T-cell (primary cell): ENCODE data around the gene CUX1. TPM values are rescaled to one million over a fixed set of nuclear protein-coding genes. Genes with fewer than 3 reads are reported as not detected.
A peak's percentile ranks its signal among the peaks of the same experiment; 100 is the strongest.

Experiments used
- ATAC-seq, 4 experiments: fragments of 200-7000 bp in 3 of 4; fragments of 150-1000 bp in 1 of 4; cut with Tn5 transposase; replicated peaks in 1 of 4; 1 replicate in 3 of 4; 2 replicates in 1 of 4; pipeline ENCODE4 v1.10.0; 2021; ENCODE audit warnings: moderate library complexity in 3 of 4, mild to moderate bottlenecking in 2 of 4, moderate number of reproducible peaks in 1 of 4
- CTCF ChIA-PET, 2 donors: fragments of 300-600 bp; sonication (Branson Sonifier 250); formaldehyde crosslinking; loops; one replicate each; lab custom pipeline; 2022; ENCODE audit warnings: antibody characterized with exemption in 2 of 2; lab: Charles Lee
- POLR2A ChIA-PET, 2 donors: fragments of 300-600 bp; sonication (Branson Sonifier 250); formaldehyde crosslinking; loops; one replicate each; lab custom pipeline; 2022; ENCODE audit warnings: antibody characterized with exemption in 2 of 2; lab: Charles Lee
- DNase-seq, 35 experiments: peaks; one replicate each; pipeline versions ENCODE4 v3.0.0 to v3.0.0-alpha.2; 2013 to 2023
- H3K27ac ChIP-seq: one replicate; pipeline ENCODE4 v1.5.1; 2013; ENCODE audit warnings: low read length
- H3K27me3 ChIP-seq, 2 experiments: replicated peaks in 1 of 2; 1 replicate in 1 of 2; 2 replicates in 1 of 2; pipeline versions ENCODE4 v1.6.1 to v1.7.0; 2013; ENCODE audit warnings: low read length in 1 of 2, mixed read lengths in 1 of 2; ENCODE audit not compliant: control insufficient read depth in 2 of 2, insufficient read depth in 2 of 2; ENCODE audit errors: extremely low read depth in 1 of 2
- H3K36me3 ChIP-seq, 2 donors: 1 replicate in 1 of 2; 2 replicates in 1 of 2; pipeline versions ENCODE4 v1.6.1 to v1.7.0; 2013; ENCODE audit warnings: low read length in 1 of 2; ENCODE audit not compliant: control insufficient read depth in 2 of 2, insufficient read depth in 1 of 2; ENCODE audit errors: extremely low read depth in 1 of 2
- H3K4me1 ChIP-seq, 2 experiments: 1 replicate in 1 of 2; 2 replicates in 1 of 2; pipeline versions ENCODE4 v1.6.1 to v1.7.0; 2013; ENCODE audit warnings: low read length in 2 of 2, mixed read lengths in 1 of 2; ENCODE audit not compliant: insufficient read depth in 2 of 2, control insufficient read depth in 1 of 2; ENCODE audit errors: extremely low read depth in 1 of 2
- H3K4me3 ChIP-seq, 2 donors: 1 replicate in 1 of 2; 2 replicates in 1 of 2; pipeline versions ENCODE4 v1.5.1 to v1.7.0; 2013; ENCODE audit warnings: mild to moderate bottlenecking in 2 of 2, low read length in 1 of 2, moderate library complexity in 1 of 2; ENCODE audit not compliant: control insufficient read depth in 1 of 2; ENCODE audit errors: extremely low read depth in 1 of 2
- H3K9me3 ChIP-seq: 2 replicates; pipeline ENCODE4 v1.7.0; 2013
- H3K27ac Mint-ChIP-seq, 2 donors: one replicate each; pipeline ENCODE4 v1.8.0; 2020 to 2021; ENCODE audit warnings: mild to moderate bottlenecking in 2 of 2, mixed read lengths in 2 of 2
- H3K27me3 Mint-ChIP-seq, 2 donors: one replicate each; pipeline ENCODE4 v1.8.0; 2021 to 2022; ENCODE audit warnings: mixed read lengths in 2 of 2
- H3K36me3 Mint-ChIP-seq: one replicate; pipeline ENCODE4 v1.8.0; 2021; ENCODE audit warnings: mixed read lengths
- H3K4me1 Mint-ChIP-seq, 3 donors: one replicate each; pipeline ENCODE4 v1.8.0; 2020 to 2022; ENCODE audit warnings: mixed read lengths in 3 of 3, mild to moderate bottlenecking in 1 of 3
- H3K4me3 Mint-ChIP-seq, 3 donors: one replicate each; pipeline ENCODE4 v1.8.0; 2020 to 2022; ENCODE audit warnings: mild to moderate bottlenecking in 3 of 3, mixed read lengths in 3 of 3, moderate library complexity in 3 of 3
- H3K9me3 Mint-ChIP-seq, 3 donors: one replicate each; pipeline ENCODE4 v1.8.0; 2020 to 2022; ENCODE audit warnings: mixed read lengths in 3 of 3
- WGBS: methylation state at CpG from one replicate; pipeline ENCODE4 v1.1.5; 2013; ENCODE audit warnings: missing lambda C conversion rate; ENCODE audit not compliant: insufficient coverage; 5-methylcytosine and 5-hydroxymethylcytosine counted together
- total RNA-seq, 35 experiments: library from RNA in 6 of 35; stranded (reverse) in 6 of 35; fragments of 120-200 nt in 1 of 35; gene quantifications; one replicate each; pipeline versions ENCODE4 v1.2.1 to v1.2.4 and lab custom pipeline; 2013 to 2026

Gene CUX1
- total RNA-seq, 5 donors from 2014 or later (not counting 1 experiment from before 2014, with no cell fraction given): 36.9 to 50.2 (median 42.8) TPM

GRCh38 chr7:102268635-102269034 lies 451.2 kb downstream of the CUX1 start:
- no peak overlapping the region for H3K4me3 Mint-ChIP-seq
- ChIA-PET POLR2A (no interaction called here), CTCF (interaction anchor here in 1 of 2 donors (0.7 kb wide), 1 partner anchor 621 kb away, joined by 3 read pairs; no protein-coding TSS in a partner anchor)
- DNase-seq: no peak
- H3K9me3 ChIP-seq: no peaks in the 10 kb centered on the region
- H3K4me3 ChIP-seq: no peak overlapping the region
- ATAC-seq: no peak
- H3K27me3 ChIP-seq: peaks cover 0 to 7% of the 10 kb centered on the region in 2 experiments
- no peak overlapping the region for H3K27ac ChIP-seq
- no peaks in the 10 kb centered on the region for H3K36me3 ChIP-seq
- peaks cover 0 to 5% of the 10 kb centered on the region in 2 experiments for H3K4me1 ChIP-seq
- H3K27ac Mint-ChIP-seq: no peak overlapping the region
- no peaks in the 10 kb centered on the region for H3K36me3 Mint-ChIP-seq
- peaks cover 0 to 3% (median 0%) of the 10 kb centered on the region in 3 donors for H3K4me1 Mint-ChIP-seq
- no peaks in the 10 kb centered on the region for H3K27me3 Mint-ChIP-seq
- 89% methylated on average over 3 of the region's 10 CpGs for WGBS
- H3K9me3 Mint-ChIP-seq: no peaks in the 10 kb centered on the region

GRCh38 chr7:102270178-102270887 lies 452.9 kb downstream of the CUX1 start:
- no peaks in the 10 kb centered on the region for H3K36me3 Mint-ChIP-seq
- WGBS: 78% methylated on average over 10 of the region's 13 CpGs
- no peak overlapping the region for H3K27ac Mint-ChIP-seq
- H3K9me3 Mint-ChIP-seq: no peaks in the 10 kb centered on the region
- ChIA-PET POLR2A (no interaction called here), CTCF (interaction anchor here in 1 of 2 donors (2.2 to 3.7 kb wide), 2 partner anchors 667 to 727 kb away, joined by 13 to 20 read pairs; no protein-coding TSS in a partner anchor)
- H3K36me3 ChIP-seq: no peaks in the 10 kb centered on the region
- H3K4me3 Mint-ChIP-seq: no peak overlapping the region
- H3K27me3 Mint-ChIP-seq: no peaks in the 10 kb centered on the region
- no peak for DNase-seq
- ATAC-seq: no peak
- H3K27me3 ChIP-seq: peaks cover 0 to 5% of the 10 kb centered on the region in 2 experiments
- H3K4me1 ChIP-seq: peaks cover 0 to 5% of the 10 kb centered on the region in 2 experiments
- H3K4me3 ChIP-seq: no peak overlapping the region
- no peaks in the 10 kb centered on the region for H3K9me3 ChIP-seq
- H3K4me1 Mint-ChIP-seq: peaks cover 0 to 3% (median 0%) of the 10 kb centered on the region in 3 donors
- H3K27ac ChIP-seq: no peak overlapping the region

GRCh38 chr7:102271158-102271798 lies 453.9 kb downstream of the CUX1 start:
- H3K27ac ChIP-seq: no peak overlapping the region
- POLR2A ChIA-PET: interaction anchor here in 1 of 2 donors (0.6 kb wide), 1 partner anchor 65 kb away, joined by 8 read pairs; no protein-coding TSS in a partner anchor
- ATAC-seq (no peak), DNase-seq (no peak)
- H3K9me3 ChIP-seq: no peaks in the 10 kb centered on the region
- no peak overlapping the region for H3K27ac Mint-ChIP-seq
- H3K36me3 ChIP-seq: no peaks in the 10 kb centered on the region
- H3K27me3 Mint-ChIP-seq: no peaks in the 10 kb centered on the region
- H3K4me1 Mint-ChIP-seq: peaks cover 0 to 3% (median 0%) of the 10 kb centered on the region in 3 donors
- H3K4me3 Mint-ChIP-seq: no peak overlapping the region
- no peak overlapping the region for H3K4me3 ChIP-seq
- 90% methylated on average over 10 of the region's 10 CpGs for WGBS
- no peaks in the 10 kb centered on the region for H3K9me3 Mint-ChIP-seq
- CTCF ChIA-PET: interaction anchor here (1.0 to 3.7 kb wide), 3 partner anchors 668 to 728 kb away, joined by 3 to 20 read pairs (median 13); no protein-coding TSS in a partner anchor
- peaks cover 0 to 3% of the 10 kb centered on the region in 2 experiments for H3K27me3 ChIP-seq
- no peaks in the 10 kb centered on the region for H3K36me3 Mint-ChIP-seq
- peaks cover 0 to 5% of the 10 kb centered on the region in 2 experiments for H3K4me1 ChIP-seq

GRCh38 chr7:102272075-102272916 lies 454.9 kb downstream of the CUX1 start:
- peaks cover 0 to 5% of the 10 kb centered on the region in 2 experiments for H3K4me1 ChIP-seq
- H3K27ac Mint-ChIP-seq: no peak overlapping the region
- H3K36me3 ChIP-seq: no peaks in the 10 kb centered on the region
- CTCF ChIA-PET: interaction anchor here (0.6 to 3.7 kb wide), 5 partner anchors 9 to 729 kb away, joined by 3 to 20 read pairs (median 5); no protein-coding TSS in a partner anchor
- ATAC-seq: peak; percentile 71 to 82 (median 78)
- 44% methylated on average over 17 of the region's 21 CpGs for WGBS
- DNase-seq: peak in 34 of 35 experiments; percentile 15 to 82 (median 66)
- peaks cover 0 to 3% (median 0%) of the 10 kb centered on the region in 3 donors for H3K4me1 Mint-ChIP-seq
- H3K4me3 Mint-ChIP-seq: no peak overlapping the region
- no peaks in the 10 kb centered on the region for H3K36me3 Mint-ChIP-seq
- H3K27ac ChIP-seq: no peak overlapping the region
- no peaks in the 10 kb centered on the region for H3K27me3 Mint-ChIP-seq
- H3K4me3 ChIP-seq: no peak overlapping the region
- POLR2A ChIA-PET: no interaction called here
- H3K27me3 ChIP-seq: peaks cover 0 to 3% of the 10 kb centered on the region in 2 experiments
- H3K9me3 Mint-ChIP-seq: no peaks in the 10 kb centered on the region
- no peaks in the 10 kb centered on the region for H3K9me3 ChIP-seq

GRCh38 chr7:102272917-102273748 lies 455.7 kb downstream of the CUX1 start:
- Mint-ChIP-seq H3K27me3 (no peaks in the 10 kb centered on the region), H3K4me1 (peaks cover 0 to 3% (median 0%) of the 10 kb centered on the region in 3 donors), H3K27ac (no peak overlapping the region), H3K9me3 (no peaks in the 10 kb centered on the region), H3K36me3 (no peaks in the 10 kb centered on the region), H3K4me3 (no peak overlapping the region)
- CTCF ChIA-PET: interaction anchor here in 1 of 2 donors (0.6 to 3.7 kb wide), 4 partner anchors 8 to 730 kb away, joined by 3 to 20 read pairs (median 4); no protein-coding TSS in a partner anchor
- Histone ChIP-seq H3K36me3 (no peaks in the 10 kb centered on the region), H3K27ac (no peak overlapping the region), H3K9me3 (no peaks in the 10 kb centered on the region), H3K27me3 (peaks cover 0 to 3% of the 10 kb centered on the region in 2 experiments), H3K4me3 (no peak overlapping the region), H3K4me1 (peaks cover 0 to 5% of the 10 kb centered on the region in 2 experiments)
- DNase-seq (no peak), ATAC-seq (no peak)
- WGBS: 89% methylated on average over 14 of the region's 16 CpGs
- POLR2A ChIA-PET: no interaction called here
